HG03103 (cell line): ENCODE results near the gene RABGGTB.
"Not testable (repeated sequence)": the region's sequence is repeated elsewhere in the genome, so short reads cannot be mapped to it uniquely, and the experiment has no call there.

Experiments
- ATAC-seq: cut with Tn5 transposase; IDR thresholded peaks from one replicate; pipeline ENCODE4 v1.9.1; 2021; ENCODE audit warnings: low read depth; ENCODE audit not compliant: unreplicated experiment

Gene RABGGTB

GRCh38 chr1:75785983-75786853 lies at the start of gene RABGGTB:
RABGGTB (plus strand) TSS chr1:75786256; CDS start chr1:75786272, 16 bp downstream.
- ATAC-seq = peak; percentile 76

GRCh38 chr1:75742047-75742625 lies 43.9 kb upstream of the RABGGTB start:
- no peak for ATAC-seq

- ATAC-seq = peak; percentile 72
Measured at GRCh38 chr1:75745276-75745675, 40.8 kb upstream of the RABGGTB start.

GRCh38 chr1:75757210-75757609 lies 28.8 kb upstream of the RABGGTB start:
- not testable (repeated sequence) for ATAC-seq

GRCh38 chr1:75758543-75758942 lies 27.5 kb upstream of the RABGGTB start:
- ATAC-seq = not testable (repeated sequence)

- ATAC-seq = no peak
Measured at GRCh38 chr1:75764057-75764655, 21.9 kb upstream of the RABGGTB start.

GRCh38 chr1:75765697-75766355 lies 20.2 kb upstream of the RABGGTB start:
- ATAC-seq = no peak

- no peak for ATAC-seq
Measured at GRCh38 chr1:75768016-75768415, 18.0 kb upstream of the RABGGTB start.

- ATAC-seq = no peak
Measured at GRCh38 chr1:75770761-75771160, 15.3 kb upstream of the RABGGTB start.

GRCh38 chr1:75771978-75772377 lies 14.1 kb upstream of the RABGGTB start:
- no peak for ATAC-seq

- ATAC-seq = not testable (repeated sequence)
Measured at GRCh38 chr1:75777812-75778211, 8.2 kb upstream of the RABGGTB start.

GRCh38 chr1:75778694-75779093 lies 7.4 kb upstream of the RABGGTB start:
- not testable (repeated sequence) for ATAC-seq

GRCh38 chr1:75780183-75780582 lies 5.9 kb upstream of the RABGGTB start:
- ATAC-seq = not testable (repeated sequence)

- not testable (repeated sequence) for ATAC-seq
Measured at GRCh38 chr1:75783920-75784319, 2.1 kb upstream of the RABGGTB start.

- peak; percentile 18 for ATAC-seq
Measured at GRCh38 chr1:75785320-75785982, 605 bp upstream of the RABGGTB start.

GRCh38 chr1:75786901-75787493 lies 941 bp downstream of the RABGGTB start:
- no peak for ATAC-seq

- ATAC-seq = no peak
Measured at GRCh38 chr1:75787524-75787923, 1.5 kb downstream of the RABGGTB start.

GRCh38 chr1:75789988-75790387 lies 3.9 kb downstream of the RABGGTB start:
- ATAC-seq = no peak

- no peak for ATAC-seq
Measured at GRCh38 chr1:75791022-75791421, 5.0 kb downstream of the RABGGTB start.

- no peak for ATAC-seq
Measured at GRCh38 chr1:75792091-75792490, 6.0 kb downstream of the RABGGTB start.
